K562 (cell line): Measurements from ENCODE around the gene ABCC11. TPM values are rescaled to one million over a fixed set of nuclear protein-coding genes. Genes with fewer than 3 reads are reported as not detected.

Experiments
- CHD7 ChIP-seq: fragments of 200-600 bp; sonication (generic); IDR thresholded peaks from one replicate; pipeline ENCODE4 v1.6.1; 2012; ENCODE audit warnings: mild to moderate bottlenecking, low read depth, low read length, inconsistent platforms
- CREBBP ChIP-seq: IDR thresholded peaks from one replicate; pipeline ENCODE4 v1.6.1; 2012; ENCODE audit warnings: low read depth, mild to moderate bottlenecking, control low read depth, inconsistent platforms, low read length
- E2F3 ChIP-seq: fragments of 250-450 bp; sonication (Bioruptor Pico); IDR thresholded peaks from 2 replicates; pipeline ENCODE4 v1.4.0; 2020; ENCODE audit warnings: mild to moderate bottlenecking
- FOSL1 ChIP-seq: fragments of 200-800 bp; sonication (Bioruptor generic); conservative IDR thresholded peaks from 2 replicates; pipeline ENCODE4 v1.6.1; 2016; ENCODE audit warnings: missing genetic modification characterization, missing compliant biosample characterization
- HNRNPL ChIP-seq: fragments of 200-400 bp; formaldehyde crosslinking; IDR thresholded peaks from 2 replicates; pipeline ENCODE4 v1.6.1; 2017; ENCODE audit warnings: low read depth, mild to moderate bottlenecking, low read length
- SMAD3 ChIP-seq: fragments of 450-650 bp; formaldehyde crosslinking; conservative IDR thresholded peaks from 2 replicates; pipeline ENCODE4 v1.4.0; 2020; ENCODE audit warnings: mild to moderate bottlenecking
- SREBF1 ChIP-seq: fragments of 150-350 bp; IDR thresholded peaks from 2 replicates; pipeline ENCODE4 v1.6.1; 2014; ENCODE audit warnings: antibody characterized with exemption, low read depth, low read length, borderline replicate concordance
- polyA plus RNA-seq, 8 experiments: library from polyadenylated mRNA; depleted of rRNA in 4 of 8; stranded (reverse) in 5 of 8; unstranded in 3 of 8; fragments of >200 nt; fragmentation: Nextera tagmentation in 2 of 8; fragmentation: Illumina TruSeq in 1 of 8; extraction: Ambion mirVana in 2 of 8; extraction: Trizol in 1 of 8; gene quantifications; 2 replicates each; pipeline versions ENCODE4 v1.2.1 to v1.2.3, GENCODE V29; 2011 to 2014; ENCODE audit warnings: inconsistent platforms in 1 of 8, missing spikeins in 1 of 8
- total RNA-seq, 7 experiments: library from RNA; depleted of rRNA in 6 of 7; stranded (reverse); fragments of >200 nt in 6 of 7; fragmentation: Illumina TruSeq in 2 of 7; extraction: Trizol in 2 of 7; gene quantifications; 2 replicates each; pipeline versions ENCODE4 v1.2.1 to v1.2.3, GENCODE V29; 2011 to 2021; ENCODE audit warnings: low replicate concordance in 1 of 7

The ABCC11 gene
- total and polyA plus RNA-seq, 9 of the 15 experiments (the other 6 are each of a cell fraction or from before 2014, with no cell fraction given) = 0.04 to 0.14 (median 0.04) TPM; not detected in 6

- TF ChIP-seq CHD7 = no peak
- no peak for TF ChIP-seq HNRNPL
- TF ChIP-seq FOSL1 (tag) = no peak
- TF ChIP-seq SREBF1 = no peak
- TF ChIP-seq E2F3 = no peak
- TF ChIP-seq CREBBP = no peak
- TF ChIP-seq SMAD3 (CRISPR knock-in tag) = no peak
Observed at GRCh38 chr16:48180868-48181480, 66.4 kb downstream of the ABCC11 start (continued).
